ENCODE data around the gene RGMA.

Gene RGMA, protein sequence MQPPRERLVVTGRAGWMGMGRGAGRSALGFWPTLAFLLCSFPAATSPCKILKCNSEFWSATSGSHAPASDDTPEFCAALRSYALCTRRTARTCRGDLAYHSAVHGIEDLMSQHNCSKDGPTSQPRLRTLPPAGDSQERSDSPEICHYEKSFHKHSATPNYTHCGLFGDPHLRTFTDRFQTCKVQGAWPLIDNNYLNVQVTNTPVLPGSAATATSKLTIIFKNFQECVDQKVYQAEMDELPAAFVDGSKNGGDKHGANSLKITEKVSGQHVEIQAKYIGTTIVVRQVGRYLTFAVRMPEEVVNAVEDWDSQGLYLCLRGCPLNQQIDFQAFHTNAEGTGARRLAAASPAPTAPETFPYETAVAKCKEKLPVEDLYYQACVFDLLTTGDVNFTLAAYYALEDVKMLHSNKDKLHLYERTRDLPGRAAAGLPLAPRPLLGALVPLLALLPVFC

DNA sequence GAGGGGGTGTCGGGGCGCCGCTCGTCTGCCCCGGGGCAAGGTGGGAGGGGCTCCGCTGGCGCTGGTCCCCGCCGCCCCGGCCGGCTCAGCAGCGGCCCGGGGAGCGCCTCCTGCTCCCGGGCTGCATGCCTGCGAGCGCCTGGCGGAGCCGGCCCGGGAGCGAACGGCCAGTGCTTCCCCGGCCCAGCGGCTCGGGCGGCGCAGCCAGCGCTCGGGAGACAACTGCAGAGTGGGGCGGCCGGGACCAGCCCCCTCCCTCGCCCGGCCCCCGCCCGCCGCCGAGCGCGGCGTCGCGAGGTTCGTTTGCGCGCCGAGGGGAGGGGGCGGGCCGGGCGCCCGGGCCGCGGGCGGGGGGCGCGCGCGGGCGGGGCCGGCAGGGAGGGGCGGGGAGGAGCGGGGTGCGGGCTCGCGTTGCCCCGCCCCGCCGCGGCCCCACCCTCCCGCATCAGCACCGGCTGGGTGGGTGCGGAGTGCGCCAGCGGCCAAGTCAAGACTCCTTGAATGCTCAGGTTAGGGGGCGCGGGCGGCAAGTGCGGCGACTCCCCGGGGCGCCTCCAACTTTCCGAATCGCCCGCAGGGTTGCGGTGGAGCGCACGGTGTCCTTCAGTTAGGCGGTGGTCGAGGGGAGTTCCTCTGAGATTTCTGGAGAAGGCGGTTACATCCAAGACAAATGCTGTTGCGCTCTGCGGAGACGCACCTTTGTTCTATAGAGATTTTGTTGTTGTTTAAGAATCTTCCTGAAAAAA is at the start of gene RGMA:
TSS of gene RGMA (minus strand) at position 231 of the 746 bp plus-strand sequence. CDS start 279 bp downstream, outside the sequence.
- DNase-seq = no peak

DNA sequence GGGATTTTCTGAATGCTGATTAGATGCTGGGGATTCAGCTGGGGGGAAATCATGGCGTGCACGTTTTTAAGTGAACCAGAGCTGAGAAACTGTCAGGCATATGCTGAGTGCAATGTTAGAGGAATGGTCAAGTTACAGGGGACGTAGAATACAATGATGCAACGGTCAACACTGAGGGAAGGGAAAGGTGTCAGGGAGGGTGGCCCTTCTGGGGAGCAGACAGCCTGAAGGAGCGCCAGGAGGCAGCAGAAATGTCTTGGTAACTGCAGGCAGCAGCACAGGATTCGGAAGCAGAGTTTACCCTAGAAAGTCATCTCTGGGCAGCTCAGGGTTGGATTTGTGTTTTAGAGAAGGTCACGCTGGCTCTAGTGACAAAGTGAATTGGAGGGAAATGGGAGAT is 47.6 kb upstream of the RGMA start:
- DNase-seq = no peak

DNA sequence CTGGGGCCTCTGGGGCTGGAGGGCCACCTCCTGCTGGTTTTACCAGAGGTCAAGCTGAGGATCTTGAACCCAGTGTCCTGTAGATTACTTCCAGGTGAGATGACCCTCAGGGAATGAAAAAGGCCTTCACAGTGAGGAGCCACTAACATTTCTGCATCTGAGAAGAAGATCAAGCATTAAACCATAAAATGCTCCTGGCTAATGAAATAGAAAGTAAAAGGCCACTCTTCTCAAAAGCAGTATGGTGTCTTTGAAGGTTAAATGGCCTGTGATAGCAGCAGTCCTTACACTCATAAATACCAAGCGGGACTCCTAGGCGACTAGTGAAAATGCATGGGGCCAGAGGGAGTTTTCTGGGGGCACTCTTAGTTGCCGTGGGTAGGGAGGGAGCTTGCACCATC is 47.0 kb upstream of the RGMA start:
- no peak for DNase-seq

DNA sequence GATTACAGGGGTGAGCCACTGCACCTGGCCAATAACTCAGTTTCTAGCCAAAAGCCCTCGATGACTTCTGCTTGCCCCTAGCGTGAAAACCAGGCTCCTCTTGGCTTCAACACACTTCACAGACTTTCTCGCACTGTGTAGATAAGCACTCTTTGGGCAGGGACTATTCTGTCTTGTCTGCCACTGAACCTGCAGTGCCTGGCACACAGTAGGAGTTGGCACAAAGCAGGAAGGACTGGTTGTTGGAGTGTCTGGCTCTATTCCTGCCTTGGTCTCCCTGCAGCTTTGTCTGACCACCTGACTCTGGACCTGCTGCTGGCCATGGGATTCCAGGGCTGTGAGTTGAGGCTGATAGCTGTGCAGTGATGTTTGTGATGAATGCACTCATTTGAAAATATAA is 46.4 kb upstream of the RGMA start:
- DNase-seq = no peak

DNA sequence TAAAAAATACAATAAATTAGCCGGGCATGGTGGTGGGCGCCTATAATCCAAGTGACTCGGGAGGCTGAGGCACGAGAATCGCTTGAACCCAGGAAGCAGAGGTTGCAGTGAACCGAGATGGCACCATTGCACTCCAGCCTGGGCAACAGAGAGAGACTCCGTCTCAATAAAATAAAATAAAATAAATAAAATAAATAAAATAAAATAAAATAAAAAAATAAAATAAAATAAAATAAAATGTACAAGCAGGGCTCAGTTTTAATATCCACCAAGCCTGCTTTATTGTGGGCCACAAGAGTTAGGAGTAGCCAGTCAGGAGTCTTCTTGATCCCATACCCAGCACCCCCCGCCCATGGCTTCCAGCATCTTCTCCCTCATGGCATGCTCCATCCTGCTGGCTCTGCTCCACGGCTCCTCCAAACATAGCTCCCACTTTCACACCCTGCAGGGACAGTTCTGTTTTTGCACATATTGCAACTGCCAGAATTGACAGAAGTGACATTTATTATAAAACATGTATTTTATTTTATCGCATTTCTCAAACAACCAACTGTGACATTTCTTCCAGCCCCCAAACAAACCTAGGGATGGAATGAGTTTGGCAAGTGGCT is 42.6 kb upstream of the RGMA start:
- DNase-seq = no peak

DNA sequence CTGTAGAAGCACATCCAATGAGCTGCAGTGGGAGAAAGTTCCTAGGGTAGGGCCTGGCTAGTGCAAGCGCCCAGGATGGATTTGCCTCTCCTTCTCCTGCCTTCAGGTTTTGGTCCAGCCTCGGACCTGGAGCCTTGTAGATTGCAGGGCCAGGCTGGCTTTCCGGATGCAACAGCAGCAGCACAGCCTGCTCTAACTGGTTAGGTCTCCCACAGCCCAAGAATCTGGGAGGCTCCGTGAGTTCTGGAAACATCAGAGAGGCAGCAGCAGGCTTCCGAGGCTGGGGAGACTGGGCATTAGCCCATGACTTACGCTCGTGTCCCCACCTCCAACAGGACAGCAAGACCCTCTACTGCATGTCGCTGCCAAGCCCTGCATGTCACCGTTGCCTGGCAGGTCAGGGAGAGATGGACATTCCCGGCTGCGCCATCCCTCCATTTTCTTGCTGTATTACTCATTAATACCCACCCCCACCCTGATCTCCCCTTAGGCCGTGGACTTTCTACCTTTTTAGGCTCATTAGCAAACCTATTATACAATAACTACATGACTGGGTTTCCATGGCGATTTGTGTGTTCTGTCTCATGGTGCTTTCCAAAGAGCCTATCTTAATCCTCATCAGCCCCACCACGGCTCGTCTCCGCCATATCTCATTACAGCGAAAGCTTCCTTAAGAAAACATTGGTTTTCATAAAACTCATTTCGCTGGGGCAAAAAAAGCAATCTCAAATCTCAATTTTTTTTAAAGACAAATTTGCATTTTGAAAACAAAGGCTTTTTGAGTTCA is 40.9 kb upstream of the RGMA start:
- DNase-seq = no peak

DNA sequence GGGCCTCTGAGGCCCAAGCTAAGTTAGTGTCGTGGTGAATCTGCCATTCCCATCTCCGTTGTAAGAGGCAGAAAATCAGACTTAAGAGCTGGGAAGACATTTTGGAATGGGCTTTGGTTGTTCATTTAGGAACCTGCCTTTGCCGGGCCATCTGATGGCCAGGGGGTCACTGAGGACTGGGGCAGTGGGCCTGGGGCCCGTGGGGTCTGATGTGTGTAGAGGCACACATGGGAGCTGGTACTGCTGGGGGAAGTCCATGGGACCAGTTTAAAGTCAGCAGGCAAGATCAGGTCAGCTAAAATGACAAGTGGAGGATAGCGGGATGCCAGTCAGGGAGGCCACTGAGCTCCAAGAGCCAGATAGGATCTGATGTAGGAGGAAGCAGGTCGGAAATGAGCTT is 38.3 kb upstream of the RGMA start:
- no peak for DNase-seq

DNA sequence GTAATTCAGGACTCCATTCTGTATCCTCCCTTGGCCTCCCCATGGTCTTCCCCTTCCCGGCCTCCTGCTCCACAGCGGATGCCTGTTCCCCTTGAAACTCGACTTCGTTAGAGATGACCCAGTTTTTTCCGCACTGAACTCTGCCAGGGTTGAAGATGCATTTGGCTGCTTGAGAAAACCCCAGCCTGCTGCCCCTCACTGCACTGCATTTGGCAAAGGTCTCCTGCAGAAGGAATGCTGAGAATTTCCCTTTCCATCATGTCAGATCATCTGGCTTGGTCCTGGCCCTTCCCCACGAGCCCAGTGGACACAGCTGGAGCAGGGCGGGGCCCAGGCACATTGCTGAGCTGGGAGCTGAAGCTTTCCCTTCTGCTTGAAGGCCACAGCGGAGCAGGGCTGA is 37.6 kb upstream of the RGMA start:
- DNase-seq = no peak

DNA sequence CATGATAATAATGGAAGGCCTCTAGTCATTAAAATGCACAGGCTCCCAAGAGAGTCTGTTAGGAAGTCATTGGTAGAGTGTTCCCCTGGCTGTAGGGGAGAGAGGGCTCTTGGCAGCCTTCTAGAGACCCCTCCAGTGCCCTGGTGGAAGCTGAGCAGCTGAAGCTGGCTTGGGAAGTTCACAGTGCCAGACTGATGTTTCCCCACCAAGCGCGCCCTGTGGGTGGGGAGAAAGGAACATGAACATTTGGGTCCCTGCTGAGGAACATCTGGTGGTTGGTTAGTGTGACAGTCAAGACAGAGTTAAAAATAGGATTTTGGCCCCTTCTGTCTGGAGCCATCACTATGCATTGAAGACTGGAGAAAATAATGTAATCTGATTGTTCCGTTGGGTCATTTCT is 37.1 kb upstream of the RGMA start:
- no peak for DNase-seq

DNA sequence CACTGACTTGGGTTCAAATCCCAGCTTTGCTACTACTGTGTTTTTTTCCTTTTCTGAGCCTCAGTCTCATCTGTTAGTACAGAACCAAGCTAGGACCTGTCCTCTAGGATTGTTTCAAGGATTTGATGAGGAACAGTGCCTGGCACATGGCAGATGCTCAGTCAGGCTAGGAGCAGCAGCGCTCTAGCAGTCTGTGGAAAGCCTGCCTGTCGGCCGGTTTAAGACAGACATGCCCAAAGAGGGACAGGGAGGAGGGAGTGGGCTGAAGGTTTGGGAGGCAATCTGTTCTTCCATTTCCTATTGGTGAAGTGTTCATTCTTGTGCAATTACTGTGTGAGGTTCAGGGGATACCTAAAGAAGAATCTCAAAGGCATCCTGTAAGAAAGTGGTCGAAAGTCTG is 35.1 kb upstream of the RGMA start:
- DNase-seq = no peak

DNA sequence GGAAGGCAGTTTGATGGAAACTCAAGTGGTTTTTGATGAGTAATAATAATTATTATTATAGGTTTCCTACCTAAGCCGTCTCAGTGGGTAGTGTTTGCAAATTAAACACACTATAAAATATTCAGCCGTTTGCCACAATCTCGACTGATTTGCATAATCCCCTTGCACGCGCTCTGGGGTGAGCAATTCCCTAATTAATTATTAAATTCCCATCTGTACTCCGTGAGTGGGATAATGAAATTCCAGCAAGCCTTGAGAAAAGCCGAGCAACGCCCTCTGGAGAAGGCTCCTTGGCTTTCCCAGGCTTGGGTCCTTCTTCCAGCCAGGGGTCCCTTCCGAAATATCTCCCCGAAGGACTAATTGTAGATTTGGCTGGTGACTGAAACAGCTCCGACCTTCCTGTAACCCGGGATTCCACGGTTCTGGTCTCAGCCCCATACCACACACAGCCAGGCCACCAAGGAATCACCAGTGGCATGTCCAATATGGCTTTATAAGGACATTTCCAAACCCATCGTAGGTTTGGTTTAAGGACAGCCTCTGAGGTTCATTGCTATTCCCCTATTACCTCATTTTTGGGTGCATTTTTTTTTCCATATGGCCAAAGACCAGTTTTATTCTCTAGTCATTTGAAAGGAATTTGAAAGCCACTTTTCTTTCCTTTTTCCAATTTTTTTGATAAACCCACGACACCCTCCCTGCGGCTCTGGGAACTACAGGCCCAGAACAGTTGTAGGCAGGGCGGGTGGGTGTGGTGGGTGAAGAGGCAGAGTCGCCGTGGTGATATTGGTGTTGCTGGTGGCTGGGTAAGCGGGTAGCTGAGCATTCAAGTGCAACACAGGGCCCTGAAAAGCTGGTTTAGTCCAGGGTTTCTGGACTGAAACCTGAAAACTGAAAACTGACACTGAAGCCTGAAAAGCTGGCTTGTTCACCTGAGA is 33.2 kb upstream of the RGMA start:
- DNase-seq = no peak

DNA sequence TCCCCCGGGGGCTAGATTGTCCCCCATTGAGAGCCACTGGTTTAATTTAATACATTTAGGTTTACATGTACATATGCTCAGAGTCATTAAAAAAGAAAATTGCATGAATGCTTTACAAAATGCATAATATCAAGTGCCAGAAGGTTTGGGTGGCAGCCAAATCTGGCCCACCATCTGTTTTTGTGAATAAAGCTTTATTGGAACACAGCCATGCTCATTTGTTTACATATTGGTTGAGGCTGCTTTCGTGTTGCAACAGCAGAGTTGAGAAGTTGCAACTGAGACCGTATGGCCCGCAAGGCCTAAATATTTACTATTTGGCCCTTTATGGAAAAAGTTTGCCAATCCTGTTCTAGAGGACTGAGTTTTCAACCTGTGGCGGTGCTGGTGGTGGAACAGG is 32.1 kb upstream of the RGMA start:
- no peak for DNase-seq

DNA sequence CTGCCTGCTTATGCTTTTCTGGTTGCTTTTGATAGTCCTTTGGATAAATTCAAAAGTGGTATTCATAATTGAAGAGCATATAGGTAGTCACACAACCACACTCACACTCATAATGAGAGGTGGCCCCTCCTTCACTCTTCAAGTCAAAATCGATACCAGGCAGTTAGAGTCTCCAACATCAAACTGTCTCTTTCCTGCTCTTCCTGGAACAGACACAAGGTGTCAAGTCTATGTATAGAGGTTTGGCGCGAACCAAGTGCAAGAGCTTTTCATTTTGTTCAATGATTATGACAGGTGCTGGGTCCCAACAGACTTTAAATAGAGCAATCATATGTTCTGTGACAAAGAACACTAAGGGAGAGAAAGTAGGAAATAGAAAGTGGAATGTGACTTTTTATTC is 29.9 kb upstream of the RGMA start:
- DNase-seq = no peak

DNA sequence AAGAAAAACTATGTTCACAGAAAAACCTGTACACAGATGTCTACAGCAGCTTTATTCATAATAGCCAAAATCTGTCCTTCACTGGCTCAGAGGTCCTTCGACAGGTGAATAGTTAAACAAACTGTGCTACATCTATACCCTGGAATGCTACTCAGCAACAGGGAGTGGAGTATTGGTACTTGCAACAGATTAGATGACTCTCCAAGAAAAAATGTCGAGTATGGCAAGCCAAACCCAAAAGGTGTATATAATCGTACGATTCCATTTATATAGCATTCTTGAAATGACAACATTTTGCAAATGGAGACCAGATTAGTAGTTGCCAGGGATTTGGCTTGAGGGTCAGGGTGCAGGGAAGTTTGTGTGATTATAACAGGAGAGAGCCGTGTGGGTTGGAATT is 22.4 kb upstream of the RGMA start:
- DNase-seq = no peak

DNA sequence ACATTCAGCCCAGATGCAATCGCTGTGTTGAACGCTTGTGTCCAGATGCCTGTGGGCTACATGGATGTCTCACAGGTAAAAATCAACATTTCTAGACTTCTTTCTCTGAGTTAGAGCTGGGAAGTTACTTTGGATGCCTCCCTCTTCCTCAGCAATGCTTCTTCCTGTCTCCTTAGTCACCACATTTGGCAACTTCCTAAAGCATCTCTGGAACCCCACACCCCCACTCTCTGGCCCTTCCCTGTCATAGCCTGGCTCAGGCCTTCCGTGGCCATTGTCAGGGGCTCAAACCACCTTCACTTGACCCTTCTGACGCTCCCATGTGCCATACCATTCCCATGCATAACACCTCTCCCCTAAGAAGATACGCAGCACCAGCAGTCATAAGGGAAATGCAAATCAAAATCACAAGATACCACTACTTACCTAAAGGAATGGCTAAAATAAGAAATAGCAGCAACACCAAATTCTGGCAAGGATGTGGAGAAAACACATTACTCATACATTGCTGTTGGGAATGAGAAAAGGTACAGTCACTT is 21.6 kb upstream of the RGMA start:
- DNase-seq = no peak

DNA sequence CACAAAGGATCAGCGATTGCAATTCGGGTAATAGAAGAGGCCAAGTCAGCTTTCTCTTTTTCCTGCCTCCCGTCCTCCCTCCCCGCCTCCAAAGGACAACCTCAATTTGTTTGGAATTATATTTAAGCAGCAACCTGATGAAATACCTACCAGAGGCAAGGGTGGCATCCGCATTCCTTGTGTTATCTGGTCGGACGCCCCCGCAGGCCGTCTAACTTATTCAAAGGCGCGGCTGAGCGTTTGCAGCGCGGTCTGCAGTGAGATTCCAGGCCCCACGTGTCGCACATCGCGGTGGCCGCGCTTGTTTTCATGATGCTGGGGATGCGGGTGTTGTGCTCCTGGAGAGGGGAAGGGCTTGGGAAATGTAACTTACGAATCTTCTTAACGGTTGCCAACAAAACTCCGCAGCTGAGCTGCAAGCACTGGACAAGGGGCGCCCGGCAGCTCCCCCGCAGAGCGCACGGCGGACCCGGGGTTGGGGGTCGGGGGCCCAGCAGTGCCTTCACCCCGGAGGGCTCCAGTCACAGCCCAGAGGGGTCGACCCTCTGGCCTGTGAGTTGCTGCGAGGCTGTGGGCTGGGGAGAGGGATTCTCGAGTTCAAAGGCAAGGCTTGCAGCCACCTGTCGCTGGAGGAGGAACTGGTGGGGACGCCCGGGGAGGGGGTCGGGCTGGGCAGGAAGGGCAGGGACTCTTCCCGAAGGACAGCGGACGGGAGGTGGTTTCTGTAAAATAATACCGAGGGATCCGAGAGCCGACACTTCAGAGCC is 20.5 kb upstream of the RGMA start:
- DNase-seq = no peak

DNA sequence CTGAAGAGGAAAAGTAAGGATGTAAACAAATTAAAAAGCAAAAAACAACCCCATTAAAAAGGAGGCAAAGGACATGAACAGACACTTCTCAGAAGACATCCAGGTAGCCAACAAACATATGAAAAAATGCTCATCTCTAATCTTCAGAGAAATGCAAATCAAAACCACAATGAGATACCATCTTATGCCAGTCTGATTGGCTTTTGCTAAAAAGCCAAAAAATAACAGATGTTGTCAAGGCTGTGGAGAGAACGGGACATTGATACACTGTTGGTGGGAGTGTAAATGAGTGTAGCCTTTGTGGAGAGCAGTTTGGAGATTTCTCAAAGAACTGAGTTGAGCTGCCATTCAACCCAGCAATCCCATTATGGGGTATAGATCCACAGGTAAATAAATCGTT is 18.6 kb upstream of the RGMA start:
- no peak for DNase-seq

DNA sequence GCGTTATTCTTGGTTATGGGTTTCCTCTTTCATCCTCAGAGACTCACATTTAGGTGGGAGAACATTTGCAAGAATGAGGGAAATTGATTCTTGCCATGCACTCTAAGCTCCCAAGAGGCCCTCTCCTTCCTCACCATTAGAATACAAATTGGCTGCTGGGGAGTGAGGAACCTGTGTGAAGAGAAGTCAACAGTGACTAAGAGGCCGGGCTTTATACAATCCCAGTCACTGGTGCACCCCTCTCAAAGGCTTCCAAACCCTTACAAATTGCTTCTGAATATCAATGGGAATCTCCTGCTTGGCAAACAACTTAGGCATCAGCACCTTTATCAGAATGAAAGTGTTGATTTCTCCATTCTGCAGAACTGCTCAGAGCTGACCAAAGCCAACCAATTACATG is 16.5 kb upstream of the RGMA start:
- no peak for DNase-seq

DNA sequence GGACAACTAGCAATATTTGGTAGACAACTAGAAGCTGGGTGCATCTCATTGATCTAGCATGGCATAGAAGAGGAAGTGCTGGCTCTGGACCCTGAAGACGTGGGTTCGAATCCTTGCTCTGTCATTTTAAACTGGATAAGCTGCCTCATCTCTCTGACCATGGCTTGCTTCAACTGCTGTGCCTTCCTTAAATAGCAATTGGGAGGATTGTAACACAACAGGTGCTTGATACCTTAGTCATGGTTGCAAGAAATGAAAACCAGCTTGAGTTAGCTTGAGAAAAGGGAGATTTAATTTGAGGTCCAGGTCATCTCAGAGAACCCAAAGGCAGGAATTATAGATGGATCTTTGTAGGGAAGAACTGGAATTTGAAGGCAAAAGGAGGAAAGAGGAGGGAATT is 14.8 kb upstream of the RGMA start:
- no peak for DNase-seq

DNA sequence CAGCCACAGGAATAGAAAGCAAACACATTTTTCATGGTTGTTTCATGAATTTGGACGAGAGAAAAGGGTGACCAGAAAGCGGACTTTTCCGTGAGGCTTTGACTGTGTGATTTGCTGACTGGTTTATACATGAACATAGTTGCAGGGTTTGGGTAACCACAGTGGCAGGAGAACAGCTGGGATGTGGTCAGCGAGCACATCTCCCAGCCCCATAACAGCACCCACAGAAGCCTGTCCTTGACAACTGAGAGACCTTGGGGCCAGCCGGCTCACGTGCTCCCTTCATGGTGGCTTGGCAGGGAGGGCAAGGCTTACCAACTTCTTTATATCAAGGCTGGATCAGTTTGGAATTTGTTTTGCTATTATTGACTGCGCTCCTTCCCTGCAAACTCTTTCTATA is 13.2 kb upstream of the RGMA start:
- no peak for DNase-seq

DNA sequence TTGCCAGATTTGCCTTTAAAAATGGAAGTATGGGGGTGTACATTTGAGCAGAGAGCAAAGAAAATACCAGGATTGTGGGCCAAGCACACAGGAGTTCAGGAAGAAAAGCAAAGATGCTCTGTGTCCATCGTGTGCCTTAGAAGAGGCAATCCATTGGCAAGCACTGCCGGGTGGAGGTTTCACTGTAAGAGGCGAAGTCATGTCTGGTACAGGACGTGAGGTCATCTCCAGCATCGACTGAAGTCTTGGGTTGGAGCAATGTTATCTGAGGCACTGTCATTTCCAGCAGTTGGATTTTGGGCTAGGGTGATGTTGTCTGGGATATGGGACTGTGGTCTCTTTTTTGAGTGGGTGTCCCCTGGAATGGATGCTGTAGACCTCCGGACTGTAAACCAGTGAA is 4.8 kb upstream of the RGMA start:
- DNase-seq = no peak
